Left forelimb (tissue), 1 donor: ENCODE results near the gene CDK5R2.

Experiments
- DNase-seq: peaks from one replicate; pipeline ENCODE4 v3.0.0-alpha.2; 2018; ENCODE audit warnings: low spot score

The CDK5R2 gene

DNA sequence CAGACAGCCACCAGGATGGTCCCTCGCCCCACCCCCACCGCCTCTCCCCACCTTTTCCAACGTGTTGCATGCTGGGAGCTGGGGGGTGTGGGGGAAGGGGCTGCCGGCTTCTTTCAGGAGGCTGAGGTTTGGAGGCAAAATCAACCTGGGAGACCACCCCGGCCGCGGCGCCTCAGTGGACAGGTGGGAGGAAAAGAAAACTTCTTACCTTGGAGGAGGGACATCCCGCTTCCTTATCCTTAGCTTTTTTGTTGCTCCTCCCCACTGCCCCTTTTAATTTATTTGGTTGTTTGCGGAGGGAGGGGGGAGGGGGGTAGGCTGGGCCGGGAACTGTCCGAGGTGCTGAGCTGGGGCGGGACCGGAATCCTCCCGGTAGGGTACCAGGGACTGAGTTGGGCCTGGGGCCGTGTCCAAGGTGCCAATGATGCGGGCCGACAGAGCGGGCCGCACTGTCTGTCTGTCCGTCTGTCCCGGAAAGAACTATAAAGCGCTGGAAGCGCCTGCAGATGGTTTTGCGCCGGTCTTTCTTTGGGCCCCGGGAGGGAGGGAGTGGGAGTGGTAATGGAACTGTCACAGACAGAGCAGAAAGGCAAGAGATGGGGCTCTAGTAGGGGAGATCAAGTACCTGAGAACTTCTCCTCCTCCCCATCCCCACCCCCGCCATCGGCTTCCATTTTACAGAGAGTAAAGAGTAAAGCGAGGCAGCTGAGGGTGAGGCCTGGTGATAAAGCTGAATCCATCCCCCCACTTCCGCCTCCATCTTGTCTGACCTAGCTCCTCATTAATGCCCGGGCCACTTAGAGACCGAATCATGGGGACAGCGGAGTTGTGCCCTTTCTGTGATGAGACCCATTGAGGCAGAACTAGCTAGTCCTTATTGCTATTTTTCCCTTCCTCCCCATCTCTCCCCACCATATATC is 2.4 kb downstream of the CDK5R2 start:
- no peak for DNase-seq

DNA sequence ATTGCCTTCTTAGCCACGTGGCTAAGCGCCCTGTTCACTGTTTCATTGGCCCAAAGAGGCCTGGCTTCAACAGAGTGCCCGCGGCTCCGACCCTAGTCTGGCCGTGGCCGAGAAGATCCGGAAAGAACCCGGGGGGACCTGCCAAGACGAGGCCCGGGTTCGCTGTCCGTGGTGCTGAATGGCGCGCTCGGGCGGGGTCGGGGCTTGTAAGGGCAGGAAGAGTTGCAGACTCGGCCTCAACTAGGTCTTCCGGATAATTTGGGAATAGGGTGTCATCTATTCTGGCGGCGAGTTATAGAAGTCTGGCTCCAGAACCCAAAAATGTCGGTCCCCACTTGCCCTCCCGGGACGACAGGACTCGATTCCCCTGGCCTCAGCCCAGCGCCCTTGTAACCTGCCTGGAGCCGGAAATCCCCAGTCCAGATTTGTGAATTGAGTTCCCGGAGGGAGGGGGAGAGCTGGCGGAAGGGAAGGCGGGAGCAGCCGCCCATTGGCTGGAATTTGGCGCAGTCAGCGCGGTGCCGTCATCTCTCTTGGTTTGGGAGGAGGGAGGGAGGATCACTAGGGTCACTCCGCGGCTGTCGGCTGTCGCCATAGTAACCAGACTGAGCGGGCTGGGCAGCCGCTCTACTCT is 3.5 kb downstream of the CDK5R2 start:
- DNase-seq = peak; percentile 85

DNA sequence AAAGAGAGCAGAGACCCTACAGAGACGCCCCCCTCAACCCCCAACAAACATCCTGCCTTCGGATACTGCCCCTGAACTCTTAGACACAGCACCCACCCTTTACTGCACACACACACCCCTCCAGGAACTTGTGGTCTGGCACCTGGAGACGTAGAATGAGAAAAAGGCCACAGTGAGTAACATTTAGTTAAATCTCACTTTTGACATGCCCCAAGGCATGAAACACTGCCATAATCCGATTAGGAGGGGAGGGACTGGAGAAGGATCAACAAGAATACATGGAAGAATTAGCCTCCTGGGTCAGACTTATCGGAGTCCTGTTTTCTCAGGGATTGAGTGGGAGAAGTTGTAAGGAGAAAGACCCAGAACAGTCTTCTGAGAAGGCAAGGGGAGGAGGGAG is 4.1 kb downstream of the CDK5R2 start:
- DNase-seq = no peak

DNA sequence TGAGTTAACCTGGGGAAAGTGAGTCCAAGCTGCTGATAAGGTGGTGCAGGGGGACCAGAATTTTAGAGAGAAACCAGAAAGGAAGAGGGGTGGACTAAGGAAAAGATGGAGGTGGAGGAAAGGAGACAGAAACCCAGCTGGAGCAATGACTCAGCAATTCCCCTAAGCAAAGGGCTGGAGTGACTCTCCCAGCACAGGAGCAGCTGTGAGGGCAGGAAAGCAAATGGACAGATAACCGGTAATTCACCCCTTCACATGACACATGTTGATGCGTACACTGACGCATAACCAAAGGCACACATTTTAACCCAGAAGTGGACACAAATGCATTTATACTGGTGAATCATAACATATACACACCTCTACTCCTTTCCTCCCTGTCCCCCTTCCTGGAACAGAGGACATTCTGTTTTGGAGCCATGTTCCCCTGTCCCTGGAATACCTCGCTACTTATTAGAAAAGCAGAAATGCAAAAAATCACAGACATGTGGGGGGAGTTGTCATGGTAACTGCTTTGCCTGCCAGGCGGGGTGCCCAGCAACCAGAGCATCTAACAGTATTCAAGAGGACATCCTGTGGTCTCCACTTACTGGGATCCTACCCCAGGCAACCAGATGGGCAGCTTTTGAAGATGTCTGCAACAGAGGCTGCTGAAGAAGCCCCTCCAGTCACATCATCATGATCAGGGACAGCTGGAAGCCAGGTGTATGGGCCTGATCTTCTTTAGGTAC is 4.7 kb downstream of the CDK5R2 start:
- DNase-seq = no peak

DNA sequence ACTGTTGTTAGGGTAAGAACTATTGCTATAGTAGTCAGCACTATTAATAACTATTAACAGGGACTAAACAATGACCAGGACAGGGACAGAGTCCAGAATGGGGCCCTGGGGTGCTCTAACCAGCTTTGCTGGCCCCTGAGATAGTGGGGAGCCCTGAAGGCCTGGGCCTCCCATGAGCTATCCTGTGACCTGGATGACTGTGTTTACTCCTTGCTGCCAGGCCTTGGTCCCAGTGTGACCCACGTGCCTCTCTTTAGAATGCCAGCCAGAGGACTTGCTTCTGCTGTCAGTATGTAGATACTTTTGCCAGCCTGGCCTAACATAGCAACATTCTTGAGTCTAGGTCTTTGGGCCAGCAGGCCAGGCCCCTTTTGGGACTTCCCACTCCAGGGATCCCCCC is 11.4 kb downstream of the CDK5R2 start:
- no peak for DNase-seq

DNA sequence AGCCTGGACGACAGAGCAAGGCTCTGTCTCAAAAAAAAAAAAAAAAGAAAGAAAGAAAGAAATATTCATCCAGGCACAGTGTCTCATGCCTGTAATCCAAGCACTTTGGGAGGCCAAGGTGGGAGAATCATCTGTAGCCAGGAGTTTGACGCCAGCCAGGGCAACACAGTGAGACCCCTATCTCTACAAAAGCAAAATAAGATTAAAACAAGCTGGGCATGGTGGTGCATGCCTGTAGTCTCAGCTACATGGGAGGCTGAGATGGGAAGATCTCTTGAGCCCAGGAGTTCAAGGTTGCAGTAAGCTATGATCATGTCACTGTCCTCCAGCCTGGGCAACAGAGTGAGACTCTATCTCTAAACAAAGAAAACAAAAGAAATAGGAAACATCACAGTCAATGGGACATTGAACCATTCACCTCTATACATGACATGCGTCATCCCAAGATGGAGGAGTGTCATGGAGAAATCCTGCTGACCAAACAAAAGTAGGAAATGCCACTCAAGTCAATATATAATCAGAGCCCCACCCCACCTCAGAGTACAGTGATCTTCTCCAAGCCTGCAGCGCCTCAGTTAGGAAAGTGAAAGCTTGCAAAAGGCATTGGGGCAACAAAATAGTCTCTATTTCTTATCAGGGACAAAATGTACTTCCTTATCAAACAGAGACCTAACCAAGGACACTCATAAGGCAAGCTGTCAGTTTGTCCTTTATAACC is 15.8 kb downstream of the CDK5R2 start:
- no peak for DNase-seq

DNA sequence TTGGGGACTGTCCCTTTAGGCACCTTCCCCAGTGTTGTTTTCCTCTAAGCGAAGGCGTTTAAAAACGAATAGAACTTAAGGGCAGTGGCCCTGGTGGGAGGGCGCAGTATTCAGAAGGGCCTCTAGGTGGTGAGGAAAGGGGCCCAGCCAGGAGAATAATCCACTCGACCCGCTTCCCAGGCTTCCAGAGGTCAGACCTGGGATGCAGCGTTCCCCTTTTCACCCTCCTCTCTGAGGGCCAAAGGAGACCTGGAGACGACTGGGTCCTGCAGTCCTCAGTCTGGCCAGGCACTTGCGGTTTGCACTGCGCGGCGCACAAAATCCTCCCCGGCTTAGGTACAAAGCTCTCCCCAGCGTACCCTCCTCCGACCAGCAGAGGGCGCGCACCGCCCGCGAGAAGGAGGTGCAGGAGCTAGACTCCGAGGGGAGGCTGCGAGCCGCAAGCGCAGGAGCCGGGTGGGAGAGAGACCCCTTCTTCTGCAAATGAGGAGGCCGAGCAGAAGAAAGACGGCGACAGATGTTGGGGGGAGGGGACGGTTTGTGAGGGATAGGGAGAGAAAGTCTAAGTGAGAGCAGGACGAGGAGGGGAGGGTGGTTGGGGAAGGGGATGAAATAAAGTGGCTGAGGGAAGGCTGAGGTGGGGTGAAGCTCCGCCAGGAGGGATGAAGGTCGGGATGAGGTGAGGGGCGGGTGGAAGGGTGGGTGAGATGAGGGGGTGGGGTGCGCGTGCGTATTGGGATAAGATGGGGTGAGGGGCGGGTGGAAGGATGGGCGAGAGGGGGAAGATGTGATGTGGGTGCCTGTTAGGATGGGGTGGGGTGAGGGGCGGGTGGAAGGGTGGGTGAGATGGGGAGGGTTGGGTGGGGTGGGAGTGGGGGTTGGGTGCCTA is 20.6 kb downstream of the CDK5R2 start:
- DNase-seq = peak; percentile 79

DNA sequence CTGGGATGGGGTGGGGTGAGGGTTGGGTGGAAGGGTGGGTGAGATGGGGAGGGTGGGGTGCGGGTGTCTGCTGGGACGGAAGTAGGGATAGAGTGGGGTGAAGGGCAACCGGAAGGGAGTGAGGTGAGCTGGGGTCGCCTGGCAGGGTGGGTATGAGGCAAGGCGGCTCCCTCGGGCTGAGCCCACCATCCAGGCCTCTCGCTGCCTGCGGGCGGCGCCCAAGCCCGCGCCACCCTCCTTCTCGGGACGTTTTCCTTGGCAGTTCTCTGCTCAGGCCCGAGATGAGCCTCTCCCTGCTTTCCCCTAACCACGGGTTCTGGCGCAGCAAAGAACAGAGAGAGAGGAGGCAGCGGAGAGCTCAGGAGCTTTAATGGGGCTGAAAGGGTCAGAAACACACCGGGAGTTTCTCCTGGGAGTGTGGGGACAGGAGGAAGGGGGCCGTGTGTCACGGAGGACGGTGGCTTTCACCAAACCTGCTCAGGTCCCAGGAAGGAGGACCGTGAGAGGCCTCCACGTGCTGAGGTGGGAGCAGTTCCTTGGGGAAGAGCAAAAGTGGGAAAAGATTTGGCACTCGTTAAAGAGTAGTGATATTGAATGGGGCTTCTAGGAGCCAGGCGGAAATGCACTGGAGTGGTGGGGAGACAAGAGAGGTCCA is 21.4 kb downstream of the CDK5R2 start:
- DNase-seq = no peak

DNA sequence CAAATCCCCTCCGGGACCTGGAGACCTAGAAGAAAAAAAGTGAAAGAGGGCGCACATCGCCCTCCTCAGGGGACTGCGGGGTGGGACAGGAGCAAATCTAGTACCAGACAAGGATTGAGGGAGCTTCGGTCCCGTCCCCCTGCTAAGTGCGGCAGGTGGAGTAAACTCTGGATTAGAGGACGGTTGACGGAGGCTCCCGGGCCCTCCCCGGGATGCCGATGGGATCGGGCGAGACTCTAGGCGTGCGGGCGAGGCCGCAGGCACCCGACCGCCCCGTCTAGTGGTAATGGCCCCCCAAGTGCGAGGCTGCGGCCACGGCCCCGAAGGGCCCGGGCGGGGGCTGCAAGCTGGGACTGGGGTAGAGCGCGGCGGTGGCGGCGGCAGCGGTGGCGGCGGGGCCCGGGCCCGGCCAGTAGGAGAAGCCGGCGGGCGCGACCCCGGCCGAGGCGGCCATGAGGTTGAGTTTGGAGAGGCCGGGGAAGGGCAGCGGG is 22.0 kb downstream of the CDK5R2 start:
- no peak for DNase-seq

DNA sequence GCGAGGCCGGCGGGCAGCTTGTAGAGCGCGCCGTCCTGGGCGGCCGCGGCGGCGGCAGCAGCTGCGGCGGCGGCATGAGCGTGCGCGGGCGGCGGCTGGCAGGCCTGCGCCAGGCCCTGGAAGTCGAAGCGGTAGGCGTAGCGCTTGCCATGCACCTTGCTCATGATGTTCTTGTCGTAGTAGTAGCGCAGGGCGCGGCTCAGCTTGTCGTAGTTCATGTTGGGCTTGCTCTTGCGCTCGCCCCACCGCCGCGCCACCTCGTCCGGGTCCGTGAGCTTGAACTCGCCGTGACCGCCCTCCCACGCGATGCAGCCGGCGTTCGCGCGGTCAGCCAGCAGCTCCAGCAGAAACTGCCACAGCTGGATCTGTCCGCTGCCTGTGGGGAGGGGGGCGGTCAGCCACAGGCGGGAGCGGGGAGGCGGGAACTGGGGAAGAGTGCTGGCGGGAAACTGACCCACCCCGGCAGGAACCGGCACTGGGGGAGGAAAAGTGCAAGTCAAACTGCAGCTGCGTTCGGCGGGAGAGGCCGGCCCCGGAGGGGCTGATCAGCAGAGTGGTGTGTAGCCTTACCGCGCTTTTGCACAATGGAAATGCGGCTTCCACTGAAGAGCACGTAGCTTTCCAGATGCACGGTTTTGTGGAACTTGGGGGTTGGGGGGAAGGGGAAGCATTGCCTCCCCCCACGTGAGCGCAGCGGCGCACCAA is 22.6 kb downstream of the CDK5R2 start:
- DNase-seq = no peak

DNA sequence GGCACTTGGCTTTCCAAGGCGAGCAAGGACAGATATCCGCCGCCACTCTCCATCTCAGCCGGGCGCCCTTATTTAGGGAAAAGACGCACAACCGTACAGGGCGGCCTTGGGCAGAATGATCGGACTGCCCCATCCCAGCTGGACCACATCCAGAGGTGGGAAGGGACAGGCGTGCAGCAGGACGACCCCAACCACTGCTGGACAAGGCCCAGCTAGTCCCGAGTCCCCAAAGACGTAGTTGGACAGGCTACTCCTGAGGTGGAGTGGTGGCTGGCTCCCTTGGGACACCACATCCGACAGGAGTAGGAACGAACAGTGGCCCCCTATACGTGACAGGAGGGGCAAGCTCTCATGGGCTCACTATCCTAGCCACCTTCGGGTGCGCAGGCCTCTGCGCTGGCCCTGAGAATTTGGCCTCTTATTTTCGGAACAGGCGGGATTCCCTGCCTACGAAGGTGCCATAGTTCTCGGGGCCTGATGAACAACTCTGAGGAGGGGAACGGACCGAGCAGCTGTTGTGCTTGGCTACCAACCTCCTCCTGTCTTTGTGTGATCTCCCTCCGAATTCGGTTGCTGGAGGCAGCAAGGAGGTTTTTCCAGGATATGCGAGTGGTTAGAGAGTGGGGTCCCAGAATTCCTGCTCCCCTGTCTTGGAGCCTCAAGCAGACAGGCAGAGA is 23.3 kb downstream of the CDK5R2 start:
- DNase-seq = no peak

DNA sequence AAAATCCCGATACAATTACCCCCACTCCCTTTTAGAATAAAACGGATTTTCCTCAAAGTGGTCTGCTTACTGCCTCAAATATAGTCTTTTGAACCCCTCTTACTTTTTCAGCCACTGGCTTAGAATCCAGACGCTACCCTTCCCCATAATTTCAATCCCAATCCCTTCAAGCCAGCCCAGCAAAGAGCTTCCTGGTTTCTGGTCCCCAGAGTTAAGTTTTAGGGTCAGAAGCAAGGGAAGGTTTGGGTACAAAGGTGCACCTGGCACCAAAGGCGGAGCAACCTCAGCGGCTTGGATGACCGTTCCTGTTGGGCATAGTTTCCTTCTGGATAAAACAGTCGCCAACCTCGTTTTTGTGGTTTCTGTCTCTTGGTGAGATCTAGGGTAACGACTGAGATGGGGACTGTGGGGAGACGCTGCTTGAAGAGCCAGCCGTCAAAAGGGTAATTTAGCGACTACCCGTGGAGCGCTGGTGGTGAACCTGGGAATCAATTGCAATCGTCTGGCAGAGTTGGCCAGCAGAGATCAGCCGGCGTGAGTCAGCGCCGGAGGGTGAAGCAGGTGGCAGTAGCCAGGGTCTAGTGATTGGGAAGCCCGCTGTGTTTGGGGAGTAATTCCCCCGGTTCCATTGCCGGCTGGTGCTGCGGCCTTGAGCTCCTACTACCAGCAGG is 23.9 kb downstream of the CDK5R2 start:
- DNase-seq = no peak

DNA sequence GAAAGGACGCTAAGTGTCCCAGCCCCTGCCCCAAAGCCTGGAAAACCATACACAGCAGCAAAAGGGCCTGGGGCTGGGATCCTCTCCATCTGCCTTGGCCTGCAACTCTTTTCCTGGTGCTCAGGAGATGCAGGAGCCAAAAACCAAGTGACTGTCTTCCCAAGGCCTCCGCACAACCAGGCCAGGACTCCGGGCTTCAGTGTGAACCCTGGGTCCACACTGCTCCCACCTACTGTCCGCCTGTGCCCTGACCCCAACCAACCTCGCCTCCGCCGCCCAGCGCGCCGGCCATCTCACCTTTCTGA is 24.4 kb downstream of the CDK5R2 start:
- no peak for DNase-seq

DNA sequence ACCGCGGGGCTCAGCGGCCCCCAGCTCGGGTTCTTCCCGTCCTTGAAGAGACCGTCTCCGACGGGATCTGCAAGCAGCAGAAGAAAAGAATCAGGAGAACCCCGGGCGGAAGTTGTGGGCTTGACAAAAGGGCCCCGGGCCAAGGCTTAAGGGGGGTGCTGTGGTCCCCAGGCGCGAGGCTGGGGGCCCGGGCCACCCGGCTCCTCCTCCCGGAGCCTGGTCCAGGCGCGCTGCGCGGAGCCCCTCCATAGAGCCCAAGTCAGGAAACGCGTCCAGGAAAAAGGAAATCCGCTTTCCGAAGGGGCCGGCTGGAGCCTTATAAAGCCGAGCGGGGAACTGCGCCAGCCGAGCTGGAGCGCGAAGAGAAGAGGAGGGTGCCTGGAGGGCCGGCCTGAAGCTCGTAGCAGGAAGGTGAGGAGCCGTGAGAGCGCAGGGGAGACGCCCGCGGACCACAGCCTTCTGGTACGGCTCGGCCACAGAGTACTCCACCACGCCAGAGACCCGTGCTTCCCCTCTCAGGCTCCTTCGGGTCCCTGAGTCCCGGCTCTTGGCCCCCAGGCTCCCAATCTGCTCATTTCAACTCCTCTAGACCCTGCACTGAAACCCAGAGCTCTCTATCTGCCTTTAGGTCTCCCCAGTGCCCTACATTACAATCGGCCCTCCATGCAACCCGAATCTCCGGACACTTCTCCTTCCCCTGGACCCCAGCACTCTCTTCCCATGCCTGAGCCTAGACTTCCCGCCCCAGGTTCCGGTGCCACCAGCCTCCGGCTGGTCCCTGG is 25.0 kb downstream of the CDK5R2 start:
- no peak for DNase-seq

DNA sequence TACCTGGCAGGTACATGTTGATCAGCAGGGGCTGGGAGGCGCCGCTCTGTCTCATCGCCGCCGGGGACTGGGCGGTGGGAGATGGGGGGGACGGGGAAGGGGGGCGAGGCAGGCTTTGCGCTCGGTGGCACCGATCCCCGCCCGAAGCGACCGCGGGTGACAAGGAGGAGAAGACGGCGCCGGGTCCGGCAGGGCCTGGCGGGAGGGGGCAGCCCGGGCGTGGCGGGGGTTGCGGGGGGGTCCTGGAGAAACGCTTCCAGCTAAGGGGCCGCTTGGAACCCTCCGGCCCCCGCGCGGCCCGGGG is 25.5 kb downstream of the CDK5R2 start, which contains the start of gene FEV:
FEV (minus strand) TSS at position 164 of the 304 bp plus-strand sequence; CDS start at position 55, 109 bp downstream.
- no peak for DNase-seq

DNA sequence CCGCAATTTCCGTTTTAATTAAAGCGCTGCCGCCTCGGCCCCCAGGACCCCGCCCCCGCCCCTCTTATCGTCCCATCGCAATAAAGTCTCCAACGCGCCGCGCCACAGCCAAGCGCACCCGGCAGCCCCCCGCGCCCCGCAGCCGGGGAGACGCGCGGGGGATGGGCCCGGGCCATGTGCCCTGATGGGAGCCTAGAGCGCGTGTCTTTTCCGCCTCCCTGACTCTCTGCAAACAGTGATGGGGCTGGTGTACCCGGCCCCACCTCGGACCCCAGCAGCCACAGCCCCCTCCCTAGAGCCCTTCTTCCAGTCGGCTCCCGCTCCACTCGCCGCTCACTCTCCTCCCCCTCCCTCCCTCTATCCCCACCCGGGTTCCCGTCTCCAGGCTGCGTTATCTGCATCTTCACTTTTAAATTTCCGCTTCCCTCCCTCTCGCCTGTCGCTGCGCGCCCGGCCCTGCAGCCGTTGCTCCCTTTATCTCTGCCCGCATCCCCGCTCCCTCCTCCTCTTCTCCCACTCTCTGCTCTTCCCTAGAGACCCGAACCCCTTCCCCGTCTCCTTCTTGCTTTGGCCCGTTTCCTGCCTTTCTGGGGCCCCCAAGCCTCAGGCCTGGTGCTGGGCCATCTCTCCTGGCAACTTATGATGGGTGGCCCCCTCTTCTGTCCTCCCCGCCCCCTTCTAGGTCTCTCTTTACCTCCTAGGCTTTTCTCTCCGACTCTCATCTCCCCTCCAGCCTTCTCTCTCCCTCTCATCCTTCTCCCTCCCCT is 26.0 kb downstream of the CDK5R2 start:
- DNase-seq = no peak

DNA sequence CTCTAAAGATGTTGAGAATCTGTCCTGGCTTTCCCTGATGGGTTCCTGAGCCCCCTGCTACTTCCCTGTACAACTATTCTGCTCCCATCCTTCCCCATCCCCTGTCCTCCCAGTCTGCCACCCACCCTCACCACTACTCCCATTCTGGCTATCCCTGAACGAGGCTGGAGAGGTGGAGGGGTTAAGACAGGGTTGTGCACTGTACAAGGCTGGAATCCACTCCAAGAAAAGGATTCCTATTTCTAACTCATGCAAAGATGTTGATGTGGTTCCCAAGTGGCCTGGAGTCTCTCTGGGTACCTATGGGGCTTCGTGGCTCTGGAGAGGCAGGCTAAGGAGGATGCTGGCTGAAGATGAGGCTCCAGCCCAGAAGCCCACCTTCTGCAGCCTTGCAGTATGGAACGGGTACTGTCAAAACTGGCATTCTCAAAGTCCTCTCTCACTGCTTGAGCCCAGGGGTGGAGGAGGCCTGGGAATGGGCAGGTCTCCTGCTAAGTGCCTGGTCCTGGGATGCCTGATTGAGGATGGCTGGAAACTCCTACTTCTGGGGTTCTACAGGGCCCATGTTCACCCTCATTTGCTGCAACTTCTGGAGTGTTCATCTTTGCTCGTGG is 26.8 kb downstream of the CDK5R2 start:
- DNase-seq = no peak
